Panc1 (cell line): Measurements from ENCODE around the gene XKR7. TPM values are rescaled to one million over a fixed set of nuclear protein-coding genes. Genes with fewer than 3 reads are reported as not detected.
A peak's percentile ranks its signal among the peaks of the same experiment; 100 is the strongest.

ENCODE experiments used
- ATAC-seq: fragments of 200-7000 bp; cut with Tn5 transposase; 2 replicates; pipeline ENCODE4 v1.9.1; 2020; ENCODE audit warnings: mild to moderate bottlenecking, moderate library complexity
- BruUV-seq: library from RNA; stranded (reverse); fragments of 400-500 nt; replicated peaks from 2 replicates; lab custom pipeline; 2021; lab: Mats Ljungman, UMichigan
- CTCF ChIA-PET: fragments of 300-600 bp; sonication (Branson Sonifier 250); formaldehyde crosslinking; loops from one replicate; lab custom pipeline; 2022; ENCODE audit warnings: antibody characterized with exemption; lab: Charles Lee
- POLR2A ChIA-PET: fragments of 300-600 bp; sonication (Branson Sonifier 250); formaldehyde crosslinking; loops from one replicate; lab custom pipeline; 2022; ENCODE audit warnings: antibody characterized with exemption; lab: Charles Lee
- DNase-seq: peaks from one replicate; pipeline ENCODE4 v3.0.0-alpha.2; 2010; ENCODE audit warnings: low read depth, low spot score
- H3K27ac ChIP-seq: 2 replicates; pipeline ENCODE4 v1.5.1; 2011; ENCODE audit warnings: mild to moderate bottlenecking, low read length, inconsistent platforms
- H3K27me3 ChIP-seq: fragments of 200-500 bp; sonication (Bioruptor generic); 2 replicates; pipeline ENCODE4 v1.6.0; 2014; ENCODE audit warnings: low read length, inconsistent platforms; ENCODE audit not compliant: control insufficient read depth, insufficient read depth
- H3K36me3 ChIP-seq: fragments of 200-500 bp; sonication (Bioruptor generic); 2 replicates; pipeline ENCODE4 v1.5.1; 2014; ENCODE audit warnings: inconsistent platforms, mild to moderate bottlenecking, low read length, moderate library complexity; ENCODE audit not compliant: control insufficient read depth, insufficient read depth
- H3K4me1 ChIP-seq: 2 replicates; pipeline ENCODE4 v1.5.1; 2011; ENCODE audit warnings: inconsistent platforms, mild to moderate bottlenecking, low read length, moderate library complexity; ENCODE audit not compliant: control insufficient read depth, insufficient read depth
- H3K4me3 ChIP-seq, 2 experiments: 2 replicates each; pipeline ENCODE4 v1.5.1; 2011 to 2012; ENCODE audit warnings: low read depth in 2 of 2, low read length in 2 of 2, mild to moderate bottlenecking in 2 of 2, inconsistent platforms in 1 of 2, moderate library complexity in 1 of 2
- H3K9me3 ChIP-seq: fragments of 200-500 bp; sonication (Bioruptor generic); 2 replicates; pipeline ENCODE4 v1.5.1; 2014; ENCODE audit warnings: low read depth, mild to moderate bottlenecking, inconsistent platforms, low read length, moderate library complexity; ENCODE audit not compliant: control insufficient read depth, insufficient read depth
- POLR2AphosphoS5 ChIP-seq: IDR thresholded peaks from 2 replicates; pipeline ENCODE4 v1.6.1; 2012; ENCODE audit warnings: mild to moderate bottlenecking, low read depth, low read length, moderate library complexity
- REST ChIP-seq, 2 experiments: IDR thresholded peaks; 2 replicates each; pipeline ENCODE4 v1.6.1; 2011 to 2012; ENCODE audit warnings: low read depth in 2 of 2, control low read depth in 1 of 2, low read length in 1 of 2, mild to moderate bottlenecking in 1 of 2, moderate library complexity in 1 of 2; ENCODE audit not compliant: insufficient read depth in 1 of 2
- SIN3A ChIP-seq: IDR thresholded peaks from 2 replicates; pipeline ENCODE4 v1.6.1; 2012; ENCODE audit warnings: low read depth, mild to moderate bottlenecking, low read length, moderate library complexity, borderline replicate concordance; ENCODE audit not compliant: insufficient read depth
- TCF7L2 ChIP-seq: IDR thresholded peaks from 2 replicates; pipeline ENCODE4 v1.6.1; 2011; ENCODE audit warnings: mild to moderate bottlenecking, low read depth, low read length, inconsistent platforms
- in situ Hi-C: cut with HindIII; loops from 2 replicates; pipeline ENCODE4 v1.10.0; 2016; ENCODE audit warnings: low sequenced_read_pairs, low pct_unique_long_range_greater_than_20kb
- intact Hi-C: fragments of 100-400 bp; cut with micrococcal nuclease; formaldehyde crosslinking; loops from one replicate; pipeline ENCODE4 v1.10.0; 2022; ENCODE audit not compliant: unreplicated experiment
- total RNA-seq: library from RNA; stranded (reverse); gene quantifications from one replicate; pipeline ENCODE4 v1.2.1, GENCODE V29; 2021; ENCODE audit not compliant: unreplicated experiment
- TF ChIP-seq, protein P1 (sequence below): fragments of 450-650 bp; IDR thresholded peaks from 2 replicates; pipeline ENCODE4 v1.5.1; 2017; ENCODE audit warnings: mild to moderate bottlenecking

Gene XKR7
- total RNA-seq, 1 experiment from 2014 or later = 6.2 TPM

DNA sequence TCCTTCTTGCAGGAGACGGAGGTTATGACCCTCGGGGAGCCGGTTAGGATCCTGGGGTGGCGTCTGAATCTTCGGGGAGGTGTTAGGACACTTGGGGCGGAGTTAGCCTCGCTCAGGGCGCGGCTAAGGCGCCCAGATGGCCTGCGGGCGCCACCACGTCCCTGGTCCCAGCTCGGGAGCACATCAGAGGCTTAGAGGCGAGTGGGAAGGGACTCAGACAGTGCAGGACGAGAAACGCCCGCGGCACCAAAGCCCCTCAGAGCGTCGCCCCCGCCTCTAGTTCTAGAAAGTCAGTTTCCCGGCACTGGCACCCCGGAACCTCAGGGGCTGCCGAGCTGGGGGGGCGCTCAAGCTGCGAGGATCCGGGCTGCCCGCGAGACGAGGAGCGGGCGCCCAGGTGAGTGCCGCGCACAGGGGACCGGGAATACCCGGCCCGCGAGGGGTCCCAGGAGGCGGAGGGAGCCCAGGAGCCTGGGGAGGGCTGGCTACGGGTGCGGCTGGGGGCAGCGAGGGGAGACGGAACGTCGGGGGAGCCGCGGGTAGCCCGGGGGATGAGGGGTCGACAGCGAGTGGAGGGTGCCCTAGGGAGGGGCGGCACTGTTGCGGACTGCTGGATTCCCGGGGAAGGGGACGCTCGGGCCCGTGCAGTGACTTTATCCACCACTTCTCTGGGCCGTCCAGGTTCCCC, 84.3 kb downstream of the XKR7 start, which contains the start of gene HCK:
Gene HCK (plus strand): TSS at position 153 of the 688 bp plus-strand sequence.
- peak within 1 kb of the TSS; percentile 38 to 39 for H3K4me3 ChIP-seq
- peaks cover 17% of the 10 kb centered on the region for H3K27me3 ChIP-seq
- TF ChIP-seq, protein P1, sequence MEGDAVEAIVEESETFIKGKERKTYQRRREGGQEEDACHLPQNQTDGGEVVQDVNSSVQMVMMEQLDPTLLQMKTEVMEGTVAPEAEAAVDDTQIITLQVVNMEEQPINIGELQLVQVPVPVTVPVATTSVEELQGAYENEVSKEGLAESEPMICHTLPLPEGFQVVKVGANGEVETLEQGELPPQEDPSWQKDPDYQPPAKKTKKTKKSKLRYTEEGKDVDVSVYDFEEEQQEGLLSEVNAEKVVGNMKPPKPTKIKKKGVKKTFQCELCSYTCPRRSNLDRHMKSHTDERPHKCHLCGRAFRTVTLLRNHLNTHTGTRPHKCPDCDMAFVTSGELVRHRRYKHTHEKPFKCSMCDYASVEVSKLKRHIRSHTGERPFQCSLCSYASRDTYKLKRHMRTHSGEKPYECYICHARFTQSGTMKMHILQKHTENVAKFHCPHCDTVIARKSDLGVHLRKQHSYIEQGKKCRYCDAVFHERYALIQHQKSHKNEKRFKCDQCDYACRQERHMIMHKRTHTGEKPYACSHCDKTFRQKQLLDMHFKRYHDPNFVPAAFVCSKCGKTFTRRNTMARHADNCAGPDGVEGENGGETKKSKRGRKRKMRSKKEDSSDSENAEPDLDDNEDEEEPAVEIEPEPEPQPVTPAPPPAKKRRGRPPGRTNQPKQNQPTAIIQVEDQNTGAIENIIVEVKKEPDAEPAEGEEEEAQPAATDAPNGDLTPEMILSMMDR = no peak
- TF ChIP-seq POLR2AphosphoS5 (no peak), TCF7L2 (no peak), SIN3A (no peak)
- H3K36me3 ChIP-seq = no peaks in the 10 kb centered on the region
- ChIA-PET POLR2A (no interaction called here), CTCF (no interaction called here)
- BruUV-seq = no TSS peak
- in situ Hi-C loops = no loop called here
- ATAC-seq = peak; percentile 81
- intact Hi-C loops = no loop called here
- H3K9me3 ChIP-seq = no peaks in the 10 kb centered on the region
- DNase-seq = no peak
- no peaks in the 10 kb centered on the region for H3K4me1 ChIP-seq
- H3K27ac ChIP-seq = no peak within 1 kb of the TSS

- ATAC-seq (0 out of 2 replicates have a peak, but pooled peaks have one; percentile 22), DNase-seq (no peak)
- intact Hi-C loops = no loop called here
- Histone ChIP-seq H3K4me1 (no peaks in the 10 kb centered on the region), H3K27ac (no peak overlapping the region), H3K9me3 (no peaks in the 10 kb centered on the region), H3K36me3 (no peaks in the 10 kb centered on the region), H3K4me3 (peak overlapping the region; percentile 38 to 39), H3K27me3 (peaks cover 17% of the 10 kb centered on the region)
- TF ChIP-seq REST (IDR thresholded peaks at IDR 0.05; ENCODE audit: insufficient read depth in 1 of 2, low read depth in 2 of 2, low read length in 1 of 2) = no peak
- in situ Hi-C loops = no loop called here
- ChIA-PET POLR2A (interaction anchor here (0.7 kb wide), 2 partner anchors 33 to 236 kb away, joined by 12 to 18 read pairs; no protein-coding TSS in a partner anchor), CTCF (no interaction called here)
- no TSS peak for BruUV-seq
Observed at GRCh38 chr20:32052778-32053362, 84.9 kb downstream of the XKR7 start.

Other genes starting within 250 kb of the XKR7 start
- 150 TPM for gene BCL2L1, start 245.3 kb upstream of the XKR7 start, total RNA-seq
- gene TPX2, start 228.9 kb upstream of the XKR7 start, total RNA-seq = 248 TPM
- gene MYLK2, start 148.8 kb upstream of the XKR7 start, total RNA-seq = 0.87 TPM
- gene FOXS1, start 122.5 kb upstream of the XKR7 start, total RNA-seq = 6.3 TPM
- 23.6 TPM for gene DUSP15, start 97.6 kb upstream of the XKR7 start, total RNA-seq
- 2.1 TPM for gene TTLL9, start 97.5 kb upstream of the XKR7 start, total RNA-seq
- gene PDRG1, start 16.1 kb upstream of the XKR7 start, total RNA-seq = 48.2 TPM
- 45.4 TPM for gene CCM2L, start 42.3 kb downstream of the XKR7 start, total RNA-seq
- gene HCK, start 84.1 kb downstream of the XKR7 start, total RNA-seq = 0.98 TPM
- 180 TPM for gene TM9SF4, start 141.6 kb downstream of the XKR7 start, total RNA-seq
- 40.6 TPM for gene PLAGL2, start 239.6 kb downstream of the XKR7 start, total RNA-seq
- 138 TPM for gene POFUT1, start 239.7 kb downstream of the XKR7 start, total RNA-seq